Hematopoietic multipotent progenitor cell treated with erythropoietin and hydrocortisone succinate and interleukin-3 and kit ligand, for 8 days (in vitro differentiated cells): ENCODE measurements around the gene GALNT2.

Source experiments
- DNase-seq: peaks from one replicate; pipeline ENCODE4 v3.0.0-alpha.2; 2015

The GALNT2 gene

GRCh38 chr1:230310381-230311163 lies 243.5 kb downstream of the GALNT2 start:
- peak; percentile 81 for DNase-seq

GRCh38 chr1:230312676-230313075 lies 245.6 kb downstream of the GALNT2 start:
- no peak for DNase-seq

GRCh38 chr1:230313453-230314141 lies 246.6 kb downstream of the GALNT2 start:
- no peak for DNase-seq

GRCh38 chr1:230314142-230314470 lies 247.1 kb downstream of the GALNT2 start:
- no peak for DNase-seq

GRCh38 chr1:230315099-230315498 lies 248.1 kb downstream of the GALNT2 start:
- no peak for DNase-seq

- no peak for DNase-seq
Observed at GRCh38 chr1:230316864-230317745, 250.1 kb downstream of the GALNT2 start.

- DNase-seq = peak; percentile 25
Observed at GRCh38 chr1:230317823-230318819, 251.1 kb downstream of the GALNT2 start.

GRCh38 chr1:230319014-230319747 lies 252.1 kb downstream of the GALNT2 start:
- DNase-seq = no peak

GRCh38 chr1:230320804-230321203 lies 253.8 kb downstream of the GALNT2 start:
- DNase-seq = no peak

- no peak for DNase-seq
Observed at GRCh38 chr1:230321341-230321740, 254.3 kb downstream of the GALNT2 start.

GRCh38 chr1:230321741-230322420 lies 254.8 kb downstream of the GALNT2 start:
- DNase-seq = no peak

GRCh38 chr1:230322421-230322756 lies 255.4 kb downstream of the GALNT2 start:
- DNase-seq = no peak

- DNase-seq = no peak
Observed at GRCh38 chr1:230322967-230323547, 256.0 kb downstream of the GALNT2 start.

GRCh38 chr1:230323686-230324085 lies 256.6 kb downstream of the GALNT2 start:
- no peak for DNase-seq

GRCh38 chr1:230326971-230327891 lies 260.2 kb downstream of the GALNT2 start:
- no peak for DNase-seq

- no peak for DNase-seq
Observed at GRCh38 chr1:230327892-230328284, 260.9 kb downstream of the GALNT2 start.

GRCh38 chr1:230328342-230329015 lies 261.4 kb downstream of the GALNT2 start:
- no peak for DNase-seq

- DNase-seq = no peak
Observed at GRCh38 chr1:230330157-230330556, 263.1 kb downstream of the GALNT2 start.
